ENCODE results near the gene GRID2.

GRID2 gene

DNA sequence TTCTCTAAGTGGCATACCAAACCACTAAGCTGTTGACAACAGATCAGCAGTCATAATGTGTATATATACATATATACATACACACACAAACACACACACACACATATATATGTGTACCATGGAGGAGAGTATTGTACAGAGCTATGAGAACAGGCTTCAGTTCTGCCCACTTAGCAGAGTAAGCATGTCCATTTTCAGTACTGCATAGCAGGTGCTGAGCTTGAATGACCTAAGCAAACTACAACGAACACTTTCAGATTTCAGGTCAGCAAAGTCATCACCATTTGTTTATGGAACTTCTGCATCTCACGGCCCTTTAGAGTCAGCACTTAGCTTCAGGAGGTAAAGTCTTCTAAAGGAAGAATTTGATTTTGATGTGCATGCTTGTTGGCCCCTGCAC is 789.0 kb downstream of the GRID2 start:
- TF ChIP-seq FOXP2 (optimal IDR thresholded peaks at IDR 0.05; ENCODE audit: borderline replicate concordance, extremely low read depth, extremely low read length, insufficient read depth) = no peak
- no peak for TF ChIP-seq SIN3A (IDR thresholded peaks at IDR 0.05; ENCODE audit: borderline replicate concordance, insufficient read depth, low read length)
- TF ChIP-seq, protein P1, sequence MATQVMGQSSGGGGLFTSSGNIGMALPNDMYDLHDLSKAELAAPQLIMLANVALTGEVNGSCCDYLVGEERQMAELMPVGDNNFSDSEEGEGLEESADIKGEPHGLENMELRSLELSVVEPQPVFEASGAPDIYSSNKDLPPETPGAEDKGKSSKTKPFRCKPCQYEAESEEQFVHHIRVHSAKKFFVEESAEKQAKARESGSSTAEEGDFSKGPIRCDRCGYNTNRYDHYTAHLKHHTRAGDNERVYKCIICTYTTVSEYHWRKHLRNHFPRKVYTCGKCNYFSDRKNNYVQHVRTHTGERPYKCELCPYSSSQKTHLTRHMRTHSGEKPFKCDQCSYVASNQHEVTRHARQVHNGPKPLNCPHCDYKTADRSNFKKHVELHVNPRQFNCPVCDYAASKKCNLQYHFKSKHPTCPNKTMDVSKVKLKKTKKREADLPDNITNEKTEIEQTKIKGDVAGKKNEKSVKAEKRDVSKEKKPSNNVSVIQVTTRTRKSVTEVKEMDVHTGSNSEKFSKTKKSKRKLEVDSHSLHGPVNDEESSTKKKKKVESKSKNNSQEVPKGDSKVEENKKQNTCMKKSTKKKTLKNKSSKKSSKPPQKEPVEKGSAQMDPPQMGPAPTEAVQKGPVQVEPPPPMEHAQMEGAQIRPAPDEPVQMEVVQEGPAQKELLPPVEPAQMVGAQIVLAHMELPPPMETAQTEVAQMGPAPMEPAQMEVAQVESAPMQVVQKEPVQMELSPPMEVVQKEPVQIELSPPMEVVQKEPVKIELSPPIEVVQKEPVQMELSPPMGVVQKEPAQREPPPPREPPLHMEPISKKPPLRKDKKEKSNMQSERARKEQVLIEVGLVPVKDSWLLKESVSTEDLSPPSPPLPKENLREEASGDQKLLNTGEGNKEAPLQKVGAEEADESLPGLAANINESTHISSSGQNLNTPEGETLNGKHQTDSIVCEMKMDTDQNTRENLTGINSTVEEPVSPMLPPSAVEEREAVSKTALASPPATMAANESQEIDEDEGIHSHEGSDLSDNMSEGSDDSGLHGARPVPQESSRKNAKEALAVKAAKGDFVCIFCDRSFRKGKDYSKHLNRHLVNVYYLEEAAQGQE (IDR thresholded peaks at IDR 0.05; ENCODE audit: insufficient read depth in 1 of 2, low read depth in 2 of 2, low read length in 2 of 2) = no peak
- TF ChIP-seq TAF1 (IDR thresholded peaks at IDR 0.05; ENCODE audit: borderline replicate concordance, insufficient read depth, low read length) = no peak
- no peak for TF ChIP-seq POLR2AphosphoS5 (IDR thresholded peaks at IDR 0.05; ENCODE audit: low read depth, low read length)

DNA sequence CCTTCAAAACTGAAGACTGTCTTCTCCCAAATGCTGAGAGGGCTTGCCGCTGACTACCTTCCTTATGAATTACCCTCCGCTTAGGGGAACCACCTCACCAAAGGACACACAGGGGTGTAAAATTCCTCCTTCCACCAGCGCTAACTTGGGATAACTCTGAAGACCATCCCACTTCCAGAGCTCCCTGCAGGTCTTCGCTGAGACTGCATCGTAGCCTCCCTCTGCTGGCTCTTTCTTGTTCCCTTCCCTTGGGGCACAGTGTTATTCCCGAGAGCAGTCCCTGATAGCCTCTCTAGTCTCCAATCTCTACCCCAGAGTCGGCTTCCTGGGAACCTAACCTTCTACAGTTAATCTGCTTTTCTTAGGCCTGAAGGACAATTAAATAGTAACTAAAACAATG is 799.3 kb downstream of the GRID2 start:
- TF ChIP-seq SIN3A (IDR thresholded peaks at IDR 0.05; ENCODE audit: borderline replicate concordance, insufficient read depth, low read length) (no peak), POLR2AphosphoS5 (IDR thresholded peaks at IDR 0.05; ENCODE audit: low read depth, low read length) (no peak), FOXP2 (optimal IDR thresholded peaks at IDR 0.05; ENCODE audit: borderline replicate concordance, extremely low read depth, extremely low read length, insufficient read depth) (no peak), TAF1 (IDR thresholded peaks at IDR 0.05; ENCODE audit: borderline replicate concordance, insufficient read depth, low read length) (no peak)
- TF ChIP-seq, protein P1 (IDR thresholded peaks at IDR 0.05; ENCODE audit: insufficient read depth in 1 of 2, low read depth in 2 of 2, low read length in 2 of 2) = no peak

DNA sequence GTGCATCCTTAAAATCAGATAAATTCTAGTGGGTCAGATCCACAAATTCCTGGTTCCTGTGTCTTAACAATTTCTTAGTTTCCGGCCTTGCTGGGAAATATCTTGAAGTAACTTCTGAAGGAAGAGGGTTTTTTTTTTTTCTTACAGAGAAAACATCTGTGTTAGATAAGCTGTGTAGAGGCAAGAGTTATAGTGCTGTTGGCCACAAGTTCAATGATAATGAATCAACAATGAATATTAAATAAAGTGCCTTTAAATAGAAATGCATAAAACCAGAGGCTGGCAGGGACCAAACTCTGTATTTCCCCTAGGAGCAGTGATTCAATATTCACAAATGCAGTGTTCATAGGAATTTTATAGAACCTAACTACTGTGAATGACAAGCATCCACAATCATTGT is 812.9 kb downstream of the GRID2 start:
- no peak for TF ChIP-seq FOXP2 (optimal IDR thresholded peaks at IDR 0.05; ENCODE audit: borderline replicate concordance, extremely low read depth, extremely low read length, insufficient read depth)
- TF ChIP-seq, protein P1 (IDR thresholded peaks at IDR 0.05; ENCODE audit: insufficient read depth in 1 of 2, low read depth in 2 of 2, low read length in 2 of 2) = no peak
- TF ChIP-seq POLR2AphosphoS5 (IDR thresholded peaks at IDR 0.05; ENCODE audit: low read depth, low read length) = no peak
- TF ChIP-seq TAF1 (IDR thresholded peaks at IDR 0.05; ENCODE audit: borderline replicate concordance, insufficient read depth, low read length) = no peak
- TF ChIP-seq SIN3A (IDR thresholded peaks at IDR 0.05; ENCODE audit: borderline replicate concordance, insufficient read depth, low read length) = no peak

DNA sequence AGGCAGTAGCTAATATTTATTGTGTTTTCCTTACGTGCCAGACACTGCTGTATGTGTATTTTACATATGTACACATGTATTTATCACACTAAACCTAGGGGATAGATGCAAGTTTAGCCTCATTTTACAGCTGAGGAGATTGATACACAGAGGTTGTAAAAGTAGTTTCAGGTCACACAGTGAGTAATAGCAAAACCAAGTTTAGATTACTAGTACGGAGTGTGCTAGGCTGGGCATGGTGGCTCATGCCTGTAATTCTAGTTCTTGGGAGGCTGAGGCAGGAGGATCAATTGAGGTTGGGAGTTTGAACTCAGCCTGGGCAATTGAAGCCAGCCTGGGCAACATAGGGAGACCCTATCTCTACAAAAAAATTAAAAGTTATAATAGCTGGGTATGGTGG is 823.7 kb downstream of the GRID2 start:
- TF ChIP-seq, protein P1 (IDR thresholded peaks at IDR 0.05; ENCODE audit: insufficient read depth in 1 of 2, low read depth in 2 of 2, low read length in 2 of 2) = no peak
- TF ChIP-seq SIN3A (IDR thresholded peaks at IDR 0.05; ENCODE audit: borderline replicate concordance, insufficient read depth, low read length) = no peak
- TF ChIP-seq FOXP2 (optimal IDR thresholded peaks at IDR 0.05; ENCODE audit: borderline replicate concordance, extremely low read depth, extremely low read length, insufficient read depth) = no peak
- TF ChIP-seq TAF1 (IDR thresholded peaks at IDR 0.05; ENCODE audit: borderline replicate concordance, insufficient read depth, low read length) = no peak
- TF ChIP-seq POLR2AphosphoS5 (IDR thresholded peaks at IDR 0.05; ENCODE audit: low read depth, low read length) = no peak

DNA sequence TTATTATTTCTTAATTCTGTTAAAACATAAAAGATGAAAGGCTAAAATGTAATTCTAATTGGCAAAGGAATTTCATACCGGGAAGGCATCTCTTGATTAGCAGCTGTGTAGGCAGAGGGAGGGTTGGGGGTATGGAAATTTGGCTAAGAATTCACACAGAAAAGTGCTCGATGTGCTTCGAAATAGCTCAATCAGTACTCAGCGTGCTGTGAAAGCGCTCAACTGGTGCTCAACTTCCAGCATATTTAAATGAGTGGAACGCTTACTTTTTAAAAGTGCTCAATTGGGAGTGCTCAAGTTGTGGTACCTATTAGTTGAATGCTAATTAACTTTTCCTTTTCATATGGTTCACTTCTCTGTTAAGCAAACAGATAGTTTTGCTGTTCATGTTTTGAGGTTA is 828.9 kb downstream of the GRID2 start:
- no peak for TF ChIP-seq SIN3A (IDR thresholded peaks at IDR 0.05; ENCODE audit: borderline replicate concordance, insufficient read depth, low read length)
- no peak for TF ChIP-seq POLR2AphosphoS5 (IDR thresholded peaks at IDR 0.05; ENCODE audit: low read depth, low read length)
